GM23248 (cell line): ENCODE measurements around the gene TEX261.

Source experiments
- EZH2 ChIP-seq: fragments of 200-600 bp; sonication (generic); IDR thresholded peaks from 2 replicates; pipeline ENCODE4 v1.6.1; 2018; ENCODE audit warnings: antibody characterized with exemption, mild to moderate bottlenecking; ENCODE audit not compliant: insufficient read depth, poor library complexity, severe bottlenecking
- EZH2phosphoT487 ChIP-seq: fragments of 200-600 bp; sonication (generic); IDR thresholded peaks from 2 replicates; pipeline ENCODE4 v1.6.1; 2018; ENCODE audit warnings: antibody characterized with exemption, moderate library complexity, mild to moderate bottlenecking, low read depth; ENCODE audit not compliant: insufficient read depth

DNA sequence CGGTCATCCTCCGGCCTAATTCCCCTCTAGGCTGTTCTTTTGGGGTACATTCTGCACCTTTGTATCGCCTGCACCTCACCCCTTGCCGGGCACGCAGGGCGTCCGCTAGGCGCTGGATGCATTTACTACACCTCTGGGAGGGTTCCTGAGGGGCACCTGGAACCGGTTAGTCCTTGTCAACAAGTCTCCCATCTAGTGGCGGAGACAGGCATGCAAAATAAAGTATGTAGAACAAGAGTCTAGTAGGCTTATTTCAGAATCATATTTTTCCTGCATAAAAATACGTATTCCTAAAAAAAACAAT, 705 bp upstream of the TEX261 start:
- TF ChIP-seq EZH2 (no peak), EZH2phosphoT487 (no peak)
